ENCODE data around the gene FSCN2. TPM values are rescaled to one million over a fixed set of nuclear protein-coding genes. Genes with fewer than 3 reads are reported as not detected.

FSCN2 gene
- total RNA-seq, 1 experiment from 2014 or later = 1.6 TPM

DNA sequence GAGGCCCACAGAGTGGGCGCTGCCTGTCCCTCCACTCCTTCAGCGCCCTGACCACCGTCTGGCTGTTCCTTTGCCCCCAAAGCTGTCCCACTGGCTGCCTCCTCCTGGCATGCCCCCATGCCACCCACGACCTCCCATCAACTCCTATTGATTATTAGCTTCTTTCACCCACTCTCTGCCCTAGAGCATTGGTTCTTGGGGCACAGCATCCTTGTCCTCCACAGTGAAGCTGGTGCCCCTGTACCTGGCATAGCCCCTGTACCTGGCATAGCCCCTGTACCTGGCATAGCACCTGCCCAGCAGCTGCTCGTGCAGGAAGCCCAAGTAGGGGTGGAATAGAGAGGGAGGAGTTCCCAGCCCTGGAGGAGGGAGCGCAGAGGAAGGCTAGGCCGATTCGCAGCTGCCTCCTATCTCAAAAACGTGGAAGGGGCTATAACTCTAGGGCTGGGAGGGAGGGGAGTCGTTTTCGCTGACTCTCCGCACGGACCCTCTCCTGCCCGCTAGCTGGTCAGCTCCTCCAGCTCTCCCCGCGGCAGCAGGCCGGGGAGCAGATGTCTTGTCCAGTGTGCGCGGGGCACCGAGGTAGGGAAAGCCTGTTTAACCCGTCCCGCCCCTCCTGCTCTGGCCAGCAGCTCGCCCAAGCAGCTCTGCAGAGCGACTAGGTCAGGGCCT, 9.9 kb upstream of the FSCN2 start:
- Mint-ChIP-seq H3K36me3 (ENCODE audit: insufficient read depth in 1 of 3, low read depth in 3 of 3) (peaks cover 0 to 5% (median 0%) of the 10 kb centered on the region in 3 experiments; a peak in 1 of 7 replicates), H3K4me1 (peaks cover 21 to 29% of the 10 kb centered on the region in 2 experiments), H3K27ac (no peak overlapping the region), H3K4me3 (peak overlapping the region; percentile 49 to 67; a peak in 4 of 5 replicates), H3K27me3 (ENCODE audit: low read depth) (peaks cover 41% of the 10 kb centered on the region), H3K9me3 (no peaks in the 10 kb centered on the region)
- Histone ChIP-seq H3K23me2 (ENCODE audit: insufficient read length, low read depth, low read length, poor library complexity, severe bottlenecking) (peaks cover 28% of the 10 kb centered on the region), H3K27ac (ENCODE audit: insufficient read length, low read depth, low read length) (no peak overlapping the region), H2AK5ac (ENCODE audit: insufficient read length, low read length) (no peak overlapping the region), H3K27me3 (ENCODE audit: insufficient read depth, low read length) (no peaks in the 10 kb centered on the region; the same call in 1 of the 2 replicates), H2BK20ac (ENCODE audit: low read depth, low read length, poor library complexity, severe bottlenecking) (no peak overlapping the region), H3T11ph (ENCODE audit: low read length) (no peak overlapping the region), H2BK15ac (ENCODE audit: low read depth, low read length) (no peak overlapping the region), H3K23ac (ENCODE audit: insufficient read length, low read depth, low read length) (no peak overlapping the region), H4K5ac (ENCODE audit: insufficient read length, low read depth, low read length) (no peak overlapping the region), H2BK120ac (ENCODE audit: low read depth, low read length, poor library complexity, severe bottlenecking) (no peak overlapping the region), H3K56ac (ENCODE audit: insufficient read length, low read depth, low read length) (no peak overlapping the region), H3K79me2 (ENCODE audit: insufficient read depth, low read length) (peaks cover 7% of the 10 kb centered on the region; the same call in 1 of the 2 replicates), H4K20me1 (ENCODE audit: control insufficient read depth, insufficient read depth, insufficient read length) (no peaks in the 10 kb centered on the region), H3K4ac (ENCODE audit: low read depth, low read length) (no peak overlapping the region), H3K4me2 (ENCODE audit: insufficient read depth, insufficient read length, low read length) (peak overlapping the region; percentile 35), H3K14ac (ENCODE audit: insufficient read depth, low read length) (no peak overlapping the region; the same call in 1 of the 2 replicates), H3K9me3 (ENCODE audit: control insufficient read depth, low read depth, low read length) (no peaks in the 10 kb centered on the region), H3K9ac (ENCODE audit: extremely low read depth, insufficient read length, low read length) (no peak overlapping the region), H4K91ac (ENCODE audit: insufficient read length, low read depth, low read length) (no peak overlapping the region), H3K4me1 (ENCODE audit: insufficient read depth, low read length) (peaks cover 4% of the 10 kb centered on the region; the same call in 1 of the 2 replicates), H2BK5ac (ENCODE audit: insufficient read length, low read length) (no peak overlapping the region), H3K79me1 (ENCODE audit: insufficient read depth, low read depth, low read length, poor library complexity, severe bottlenecking) (peaks cover 2% of the 10 kb centered on the region), H2BK12ac (ENCODE audit: insufficient read length, low read depth, low read length) (no peak overlapping the region), H3K18ac (ENCODE audit: insufficient read length, low read depth, low read length) (no peak overlapping the region), H2AFZ (ENCODE audit: low read length) (no peak overlapping the region), H4K8ac (replicated peaks; ENCODE audit: insufficient read length, low read depth, low read length) (no peak overlapping the region)
- DNase-seq = peak; percentile 73
- WGBS (ENCODE audit: extremely low coverage, insufficient read length, low lambda C conversion rate) = no CpG with 5 or more reads among the region's 24 CpGs
- TF ChIP-seq CTCF (conservative IDR thresholded peaks at IDR 0.05) = no peak
